K562 (cell line): ENCODE data around the gene PLAAT5. TPM values are rescaled to one million over a fixed set of nuclear protein-coding genes. Genes with fewer than 3 reads are reported as not detected.

Experiments
- CBFA2T3 ChIP-seq: fragments of 450-650 bp; IDR thresholded peaks from 2 replicates; pipeline ENCODE4 v1.6.1; 2017
- CREB3L1 ChIP-seq: fragments of 450-650 bp; IDR thresholded peaks from 2 replicates; pipeline ENCODE4 v1.6.1; 2014; ENCODE audit warnings: low read depth, mild to moderate bottlenecking, moderate library complexity, borderline replicate concordance
- EZH2 ChIP-seq: IDR thresholded peaks from 2 replicates; pipeline ENCODE4 v1.6.1; 2012; ENCODE audit warnings: low read depth, mild to moderate bottlenecking, inconsistent platforms, low read length, borderline replicate concordance
- GATAD2A ChIP-seq: fragments of 450-650 bp; IDR thresholded peaks from 2 replicates; pipeline ENCODE4 v1.6.1; 2017
- HDAC6 ChIP-seq: IDR thresholded peaks from 2 replicates; pipeline ENCODE4 v1.6.1; 2012; ENCODE audit warnings: low read depth, mild to moderate bottlenecking, control low read depth, inconsistent platforms, low read length, moderate library complexity
- HMGN3 ChIP-seq: IDR thresholded peaks from 2 replicates; pipeline ENCODE4 v1.6.1; 2011; ENCODE audit warnings: borderline replicate concordance, low read depth, mild to moderate bottlenecking, mixed read lengths, low read length; ENCODE audit not compliant: insufficient read length; ENCODE audit errors: extremely low read depth
- ZBTB17 ChIP-seq: fragments of 450-650 bp; formaldehyde crosslinking; IDR thresholded peaks from 2 replicates; pipeline ENCODE4 v1.4.0; 2020; ENCODE audit warnings: mild to moderate bottlenecking
- ZFP91 ChIP-seq: sonication (generic); formaldehyde crosslinking; IDR thresholded peaks from 2 replicates; pipeline ENCODE4 v1.8.0; 2022; ENCODE audit warnings: mild to moderate bottlenecking, missing genetic modification reagents
- ZKSCAN3 ChIP-seq: fragments of 250-450 bp; sonication (Bioruptor Pico); IDR thresholded peaks from 2 replicates; pipeline ENCODE4 v1.4.0; 2020
- ZNF717 ChIP-seq: fragments of 250-450 bp; sonication (Bioruptor Pico); IDR thresholded peaks from 2 replicates; pipeline ENCODE4 v1.5.0; 2021
- ZZZ3 ChIP-seq: fragments of 450-650 bp; IDR thresholded peaks from 2 replicates; pipeline ENCODE4 v1.6.1; 2016; ENCODE audit warnings: antibody characterized with exemption, mild to moderate bottlenecking, moderate library complexity
- polyA plus RNA-seq, 8 experiments: library from polyadenylated mRNA; depleted of rRNA in 4 of 8; stranded (reverse) in 5 of 8; unstranded in 3 of 8; fragments of >200 nt; fragmentation: Nextera tagmentation in 2 of 8; fragmentation: Illumina TruSeq in 1 of 8; extraction: Ambion mirVana in 2 of 8; extraction: Trizol in 1 of 8; gene quantifications; 2 replicates each; pipeline versions ENCODE4 v1.2.1 to v1.2.3, GENCODE V29; 2011 to 2014; ENCODE audit warnings: inconsistent platforms in 1 of 8, missing spikeins in 1 of 8
- total RNA-seq, 7 experiments: library from RNA; depleted of rRNA in 6 of 7; stranded (reverse); fragments of >200 nt in 6 of 7; fragmentation: Illumina TruSeq in 2 of 7; extraction: Trizol in 2 of 7; gene quantifications; 2 replicates each; pipeline versions ENCODE4 v1.2.1 to v1.2.3, GENCODE V29; 2011 to 2021; ENCODE audit warnings: low replicate concordance in 1 of 7

Gene PLAAT5
- total and polyA plus RNA-seq, 9 of the 15 experiments (the other 6 are each of a cell fraction or from before 2014, with no cell fraction given): not detected

GRCh38 chr11:63491636-63492372, 837 bp upstream of the PLAAT5 start (continued):
- peak; percentile 84 for TF ChIP-seq CBFA2T3
- 0 out of 2 replicates have a peak, but pooled peaks have one; percentile 18 for TF ChIP-seq ZBTB17 (CRISPR knock-in tag)
- no peak for TF ChIP-seq HDAC6
- TF ChIP-seq ZKSCAN3 (CRISPR knock-in tag): no peak
- no peak for TF ChIP-seq HMGN3
- TF ChIP-seq GATAD2A: no peak
- no peak for TF ChIP-seq ZZZ3
- no peak for TF ChIP-seq ZFP91 (CRISPR knock-in tag)
- no peak for TF ChIP-seq EZH2
- TF ChIP-seq CREB3L1: no peak
- TF ChIP-seq ZNF717 (CRISPR knock-in tag): no peak
